GM15510 (cell line): ENCODE results near the gene MYO1G.

ENCODE experiments used
- POLR2A ChIP-seq: IDR thresholded peaks from 3 replicates; pipeline ENCODE4 v1.6.1; 2011; ENCODE audit warnings: borderline replicate concordance; ENCODE audit not compliant: insufficient read length; ENCODE audit errors: extremely low read depth

The MYO1G gene

DNA sequence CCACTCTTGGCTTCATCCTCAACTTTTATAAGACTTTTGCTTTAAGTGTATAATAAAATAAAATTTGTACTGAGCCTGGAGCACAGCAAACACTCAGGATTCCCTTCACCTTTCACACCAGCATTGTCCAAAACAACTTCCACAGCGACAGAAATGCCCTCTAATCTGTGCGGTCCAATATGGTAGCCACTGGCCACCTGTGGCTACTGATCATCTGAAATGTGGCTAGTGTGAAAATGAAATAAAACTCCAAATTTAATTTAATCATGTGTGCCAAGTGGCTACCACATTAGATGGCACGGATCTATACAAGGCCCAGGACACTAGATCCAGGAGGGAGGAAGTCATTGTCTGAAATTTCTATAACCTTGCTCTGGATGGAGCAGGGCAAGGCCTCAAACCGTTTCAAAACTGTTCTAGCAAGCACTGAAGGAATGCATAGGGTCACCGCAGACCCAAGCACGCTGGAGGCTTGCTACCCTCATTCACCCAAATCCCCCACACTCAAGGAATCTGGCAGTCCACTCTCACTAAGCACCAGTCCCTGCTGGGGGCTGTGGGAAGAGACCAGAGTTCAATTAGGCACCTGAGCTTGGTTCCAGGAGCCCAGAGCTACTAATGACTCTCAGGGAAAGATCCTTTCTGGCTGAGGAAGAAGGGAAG, 6.3 kb upstream of the MYO1G start:
- no peak for TF ChIP-seq POLR2A

- no peak for TF ChIP-seq POLR2A
Observed at GRCh38 chr7:44984478-44984758, 5.6 kb upstream of the MYO1G start.

DNA sequence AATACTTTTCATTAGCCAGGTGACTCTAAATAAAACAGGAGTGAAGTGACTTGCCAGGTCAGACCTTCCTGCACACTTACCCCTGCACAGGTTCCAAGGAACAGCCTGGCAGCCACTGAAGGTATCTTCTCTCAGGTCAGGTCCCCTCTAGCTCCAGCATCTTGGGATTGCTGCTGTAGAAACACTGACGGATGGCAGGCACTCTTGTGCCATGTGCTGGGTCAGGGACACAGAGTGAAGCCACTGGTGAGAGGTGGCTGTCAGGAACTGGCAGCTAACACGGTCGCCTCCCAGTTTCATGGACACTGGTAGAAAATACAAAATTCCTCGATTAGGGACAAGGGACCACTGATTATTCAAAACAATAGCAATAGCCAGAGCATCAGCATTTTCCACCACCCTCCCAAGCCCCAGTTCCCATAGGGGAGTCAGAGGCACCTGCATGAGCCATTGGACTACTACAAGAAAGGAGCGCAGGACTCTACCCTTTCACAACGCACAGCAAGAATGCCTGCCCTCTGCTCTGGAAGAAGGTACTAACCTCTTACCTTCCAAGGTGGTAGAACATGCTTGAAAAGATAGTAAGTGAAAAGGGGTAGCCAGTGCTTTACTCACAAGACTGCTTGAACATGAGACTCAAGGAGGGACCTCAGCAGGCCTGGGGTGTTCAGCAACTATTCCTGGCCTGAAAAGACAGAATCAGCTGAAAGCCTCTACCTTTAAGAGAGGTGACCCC, 5.1 kb upstream of the MYO1G start:
- no peak for TF ChIP-seq POLR2A

GRCh38 chr7:44982970-44983369, 4.2 kb upstream of the MYO1G start:
- no peak for TF ChIP-seq POLR2A

DNA sequence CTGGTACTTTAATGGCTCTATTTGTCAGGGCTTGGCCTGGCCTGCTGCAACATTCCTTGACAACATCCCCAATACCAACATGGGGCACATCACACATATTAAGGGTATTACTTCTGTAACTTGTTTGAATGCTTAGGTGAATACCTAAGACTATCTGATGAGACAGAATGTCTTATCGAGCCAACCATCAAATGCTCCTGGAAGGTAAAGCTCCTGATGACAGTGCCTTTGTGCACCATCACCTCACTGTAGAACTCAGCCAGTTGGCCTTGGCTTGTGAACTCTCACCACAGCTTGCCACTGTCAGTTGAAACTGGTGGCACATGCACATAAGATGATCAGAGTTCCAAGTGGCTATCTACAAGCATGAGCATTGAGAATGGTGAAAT, 3.7 kb upstream of the MYO1G start:
- peak; percentile 4 for TF ChIP-seq POLR2A

GRCh38 chr7:44981035-44981706, 2.4 kb upstream of the MYO1G start:
- TF ChIP-seq POLR2A: peak; percentile 10

DNA sequence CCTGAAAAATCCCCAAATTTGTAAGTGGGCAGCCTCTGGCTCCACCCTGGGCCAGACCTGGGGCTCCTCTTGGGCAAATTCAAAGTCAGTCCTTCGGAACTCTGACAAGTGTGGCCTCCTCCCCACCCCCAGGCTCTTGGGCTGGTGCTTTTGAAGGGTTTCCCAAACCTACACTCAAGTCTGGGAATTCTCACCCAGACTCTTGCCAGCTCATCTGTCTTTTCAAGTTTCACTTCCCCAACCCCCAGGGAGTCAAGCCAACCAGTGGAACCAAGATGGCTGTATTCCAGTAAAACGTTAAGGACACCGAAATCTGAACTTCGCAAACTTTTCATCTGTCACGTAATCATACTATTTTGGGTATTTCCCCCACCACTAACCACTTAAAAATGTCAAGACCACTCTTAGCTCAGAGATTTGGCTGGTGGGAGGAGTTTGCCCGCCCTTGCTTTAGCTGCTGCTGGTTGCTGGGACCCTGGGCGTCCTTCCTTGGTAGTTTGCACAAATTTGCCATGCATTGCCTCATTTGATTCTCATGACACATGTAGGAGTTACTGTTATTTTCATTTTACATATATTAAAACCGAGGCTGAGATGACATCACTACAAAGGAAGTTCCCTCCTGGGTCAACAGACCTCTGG, 1.7 kb upstream of the MYO1G start:
- peak; percentile 7 for TF ChIP-seq POLR2A

GRCh38 chr7:44979481-44980392, 922 bp upstream of the MYO1G start:
- TF ChIP-seq POLR2A: no peak

GRCh38 chr7:44977959-44978335, 868 bp downstream of the MYO1G start:
- TF ChIP-seq POLR2A: peak; percentile 3

GRCh38 chr7:44977304-44977958, 1.4 kb downstream of the MYO1G start:
- TF ChIP-seq POLR2A: peak; percentile 37

DNA sequence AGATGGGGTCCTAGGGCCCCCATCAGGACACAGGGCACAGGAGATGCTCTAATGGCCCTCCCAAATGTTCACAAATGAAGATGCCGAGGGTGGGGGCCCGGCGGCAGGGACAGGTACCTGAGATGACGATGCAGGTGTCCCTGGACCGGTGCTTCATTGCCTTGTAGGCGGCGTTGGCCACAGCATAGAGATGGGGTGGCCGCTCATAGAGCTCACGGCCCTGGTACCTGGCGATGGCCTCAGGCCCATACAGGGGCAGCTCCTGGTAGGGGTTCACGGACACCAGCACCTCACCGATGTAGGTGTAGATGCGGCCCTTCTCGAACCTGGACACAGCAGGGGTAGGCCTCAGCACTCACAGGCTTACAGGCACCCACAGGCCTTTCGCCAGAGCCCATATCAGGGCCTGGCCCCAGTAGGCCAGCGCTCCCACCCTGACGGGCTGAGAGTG, 2.0 kb downstream of the MYO1G start:
- TF ChIP-seq POLR2A: no peak

DNA sequence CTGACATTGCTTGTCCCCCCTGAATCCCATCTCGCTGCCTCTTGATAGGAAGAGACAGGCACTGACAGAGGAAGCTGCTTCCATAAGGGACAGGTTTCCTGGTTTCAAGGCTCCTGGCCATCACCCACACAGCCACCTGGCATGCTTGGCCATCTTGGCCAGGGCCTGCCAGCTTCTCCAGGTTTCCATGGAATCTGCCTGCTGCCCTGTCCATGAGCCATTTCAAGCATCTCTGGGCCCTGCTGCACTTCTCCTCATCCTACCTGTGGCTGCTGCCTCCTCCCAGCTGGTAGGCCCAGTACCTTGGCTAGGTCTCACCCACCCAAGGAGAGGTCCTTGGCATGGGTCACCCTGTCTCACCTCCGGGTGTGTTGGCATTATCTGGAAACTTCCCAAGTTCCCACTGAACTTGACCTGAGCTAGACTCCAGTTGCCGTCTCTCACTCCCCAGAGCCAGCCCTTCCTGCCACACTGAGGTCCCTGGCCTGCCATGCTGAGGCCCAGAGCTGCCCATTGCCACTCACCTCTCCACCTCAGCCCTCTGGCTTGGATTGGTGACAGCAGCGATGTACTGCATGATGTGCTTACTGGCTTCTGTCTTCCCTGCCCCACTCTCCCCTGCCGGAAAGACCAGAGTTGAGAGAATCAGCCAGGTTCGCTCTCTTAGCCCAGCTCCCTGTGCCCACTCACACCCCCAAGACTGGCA, 2.6 kb downstream of the MYO1G start:
- TF ChIP-seq POLR2A: no peak

DNA sequence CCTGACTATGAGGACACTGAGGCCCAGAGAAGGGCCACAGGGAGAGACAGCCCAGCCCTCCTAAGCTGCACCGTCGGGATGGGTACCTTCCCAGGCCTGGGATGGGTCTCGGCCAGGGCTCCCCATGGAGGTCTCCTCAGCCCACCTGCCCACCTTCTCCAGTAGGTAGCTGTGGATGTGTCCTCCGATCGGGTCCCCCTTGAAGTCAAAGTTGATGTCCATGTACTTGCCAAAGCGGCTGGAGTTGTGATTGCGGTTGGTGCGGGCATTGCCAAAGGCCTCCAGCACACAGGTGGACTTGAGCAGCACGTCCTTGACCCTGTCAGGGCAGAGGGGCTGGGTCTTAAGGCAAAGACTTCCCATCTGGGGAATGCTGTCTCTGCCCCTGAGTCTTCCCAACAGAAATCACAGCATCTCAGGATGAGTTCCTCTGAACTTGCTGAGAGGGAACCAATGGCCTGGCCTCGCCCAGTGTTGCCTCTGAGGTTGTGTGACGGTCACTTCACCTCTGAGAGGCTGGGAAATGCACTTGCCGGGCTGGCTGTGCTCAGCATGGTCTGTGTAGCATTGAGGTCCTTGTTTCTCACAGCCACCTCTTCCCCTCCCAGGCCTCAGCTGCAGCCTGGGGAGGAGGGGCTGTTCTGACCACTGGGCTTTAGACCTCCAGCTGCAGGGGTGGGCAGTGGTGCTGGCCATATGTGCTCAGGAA, 3.3 kb downstream of the MYO1G start:
- no peak for TF ChIP-seq POLR2A
